ENCODE data around the gene METTL17. TPM values are rescaled to one million over a fixed set of nuclear protein-coding genes. Genes with fewer than 3 reads are reported as not detected.

Gene METTL17
- total and polyA plus RNA-seq, 2 of the 8 experiments (the other 6 are each of a cell fraction or from before 2014, with no cell fraction given) = 73.8 to 138 TPM

GRCh38 chr14:20997564-20997963 is 7.8 kb downstream of the METTL17 start:
- H2AK5ac ChIP-seq (ENCODE audit: low read depth, low read length) = no peak overlapping the region
- TF ChIP-seq USF2 (IDR thresholded peaks at IDR 0.05; ENCODE audit: low read length) = no peak

More at GRCh38 chr14:20997564-20997963, 7.8 kb downstream of the METTL17 start:
- no peak for DNase-seq (ENCODE audit: low read depth in 1 of 2, low spot score in 2 of 2)
- no peaks in the 10 kb centered on the region for H3K79me1 ChIP-seq (ENCODE audit: low read depth, low read length)
- H3K18ac ChIP-seq (ENCODE audit: extremely low read depth, low read length) = no peak overlapping the region
- ChIA-PET CTCF (ENCODE audit: partially characterized antibody) (interaction anchor here (0.6 to 10.6 kb wide), 16 partner anchors 8 to 665 kb away, joined by 3 to 117 read pairs (median 4); no protein-coding TSS in a partner anchor), POLR2A (ENCODE audit: partially characterized antibody) (interaction anchor here (0.6 to 1.8 kb wide), 8 partner anchors 9 to 465 kb away, joined by 3 to 5 read pairs (median 4); no protein-coding TSS in a partner anchor)
- H3K4ac ChIP-seq (replicated peaks; ENCODE audit: insufficient read length, low read depth, low read length) = no peak overlapping the region
- H4K8ac ChIP-seq (ENCODE audit: extremely low read depth, insufficient read depth, low read length) = no peak overlapping the region
- H2AFZ ChIP-seq (ENCODE audit: low read length) = no peak overlapping the region
- H2BK120ac ChIP-seq (replicated peaks; ENCODE audit: low read depth, low read length) = no peak overlapping the region
- no peaks in the 10 kb centered on the region for H3K27me3 ChIP-seq (replicated peaks in 1 of 4; ENCODE audit: control insufficient read depth in 3 of 4, extremely low read depth in 1 of 4, insufficient read depth in 3 of 4, low read length in 3 of 4)
- H3K4me3 ChIP-seq (ENCODE audit: extremely low read depth in 1 of 4, insufficient read depth in 2 of 4, low read depth in 3 of 4, low read length in 4 of 4) = no peak overlapping the region
- no peak overlapping the region for H3K23ac ChIP-seq (ENCODE audit: insufficient read length)
- no peak overlapping the region for H2BK20ac ChIP-seq (ENCODE audit: low read length)
- WGBS, 2 experiments (ENCODE audit: extremely low coverage in 1 of 2, insufficient coverage in 1 of 2, insufficient read length in 1 of 2, insufficient replicate concordance in 2 of 2, low coverage in 1 of 2, low lambda C conversion rate in 2 of 2, missing lambda C conversion rate in 1 of 2) = 89% methylated on average over 6 of the region's 6 CpGs; no CpG with 5 or more reads in 1 of the 2 experiments
- H3K23me2 ChIP-seq (ENCODE audit: low read depth, low read length) = no peaks in the 10 kb centered on the region; the same call in 1 of the 2 replicates
- H3K9me3 ChIP-seq (ENCODE audit: insufficient read depth in 2 of 2, low read depth in 1 of 2, low read length in 1 of 2) = no peaks in the 10 kb centered on the region
- H2BK5ac ChIP-seq (ENCODE audit: low read depth, low read length) = no peak overlapping the region
- no peak overlapping the region for H4K5ac ChIP-seq (ENCODE audit: insufficient read length, low read depth, low read length)
- H2BK12ac ChIP-seq (ENCODE audit: low read depth, low read length) = no peak overlapping the region
- H3K36me3 ChIP-seq (ENCODE audit: control insufficient read depth in 2 of 4, insufficient read depth in 4 of 4, low read length in 3 of 4) = peaks cover 22 to 43% (median 34%) of the 10 kb centered on the region in 4 experiments
- H3K56ac ChIP-seq (replicated peaks; ENCODE audit: insufficient read length, low read depth, low read length) = no peak overlapping the region
- H3K79me2 ChIP-seq (ENCODE audit: control insufficient read depth in 1 of 2, insufficient read depth in 2 of 2, low read length in 2 of 2) = no peaks in the 10 kb centered on the region
- H3K27ac ChIP-seq (ENCODE audit: low read depth, low read length) = no peak overlapping the region
- H3K9ac ChIP-seq (replicated peaks in 1 of 4; ENCODE audit: extremely low read depth in 1 of 4, low read depth in 3 of 4, low read length in 3 of 4) = no peak overlapping the region
- peaks cover 2 to 6% (median 5%) of the 10 kb centered on the region in 4 experiments; a peak in 5 of 7 replicates for H3K4me1 ChIP-seq (replicated peaks in 1 of 4; ENCODE audit: control insufficient read depth in 3 of 4, insufficient read depth in 4 of 4, low read length in 3 of 4)
- FAIRE-seq = no peak
- H4K20me1 ChIP-seq (replicated peaks in 1 of 2; ENCODE audit: control insufficient read depth in 1 of 2, insufficient read depth in 2 of 2, low read length in 2 of 2) = peaks cover 0 to 2% of the 10 kb centered on the region in 2 experiments
- H2BK15ac ChIP-seq (ENCODE audit: low read length) = no peak overlapping the region
- no peak overlapping the region for H3K14ac ChIP-seq (ENCODE audit: insufficient read length)
- no peak overlapping the region for H4K91ac ChIP-seq (replicated peaks; ENCODE audit: insufficient read length, low read length)
- H3K4me2 ChIP-seq (ENCODE audit: insufficient read depth in 1 of 2, low read depth in 2 of 2, low read length in 2 of 2) = no peak overlapping the region
